ENCODE measurements around the gene OR52K2.
"Not testable (repeated sequence)": the region's sequence is repeated elsewhere in the genome, so short reads cannot be mapped to it uniquely, and the experiment has no call there.

OR52K2 gene

DNA sequence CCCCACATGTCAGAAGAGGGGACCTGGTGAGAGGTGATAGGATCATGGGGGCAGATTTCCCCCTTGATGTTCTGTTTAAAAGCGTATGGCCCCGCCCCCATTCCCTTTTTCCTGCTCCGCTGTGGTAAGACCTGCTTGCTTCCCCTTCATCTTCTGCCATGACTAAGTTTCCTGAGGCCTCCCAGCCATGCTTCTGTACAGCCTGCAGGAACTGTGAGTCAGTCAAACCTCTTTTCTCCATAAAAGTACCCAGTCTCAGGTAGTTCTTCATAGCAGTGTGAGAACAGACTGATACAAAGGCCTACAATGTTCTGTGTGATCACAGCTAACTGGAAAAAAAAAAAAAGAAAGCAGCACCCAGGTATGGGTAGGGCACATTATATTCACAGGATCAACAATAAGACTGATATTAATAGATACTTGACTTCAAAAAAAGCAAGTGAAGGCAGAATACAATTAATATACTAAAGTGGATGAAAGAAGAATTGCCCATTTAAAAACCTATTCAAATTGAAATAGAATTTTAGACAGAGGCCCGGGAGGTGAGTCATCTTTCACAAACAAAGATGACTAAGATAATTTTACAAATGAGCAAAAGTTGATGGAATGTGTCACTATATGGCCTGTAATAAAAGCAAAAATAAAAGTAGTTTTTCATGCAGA is 31.6 kb downstream of the OR52K2 start:
- DNase-seq (ENCODE audit: low spot score) = no peak

DNA sequence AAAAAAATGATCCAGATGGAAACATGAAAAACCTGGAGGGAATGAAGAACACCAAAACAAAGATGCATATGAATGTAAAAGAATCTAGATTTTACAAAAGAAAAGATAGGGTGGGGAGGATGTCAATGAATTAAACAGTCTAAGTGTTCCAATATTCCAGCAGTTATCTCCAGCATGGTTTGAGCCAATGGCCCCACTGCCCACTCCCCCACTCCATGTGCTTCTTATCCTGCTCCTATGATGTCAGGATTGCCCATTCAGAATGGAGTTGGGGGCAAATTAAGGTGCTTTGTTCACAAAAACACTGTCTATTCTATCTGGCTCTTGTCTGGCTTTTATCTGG is 32.1 kb downstream of the OR52K2 start:
- DNase-seq (ENCODE audit: low spot score) = no peak

DNA sequence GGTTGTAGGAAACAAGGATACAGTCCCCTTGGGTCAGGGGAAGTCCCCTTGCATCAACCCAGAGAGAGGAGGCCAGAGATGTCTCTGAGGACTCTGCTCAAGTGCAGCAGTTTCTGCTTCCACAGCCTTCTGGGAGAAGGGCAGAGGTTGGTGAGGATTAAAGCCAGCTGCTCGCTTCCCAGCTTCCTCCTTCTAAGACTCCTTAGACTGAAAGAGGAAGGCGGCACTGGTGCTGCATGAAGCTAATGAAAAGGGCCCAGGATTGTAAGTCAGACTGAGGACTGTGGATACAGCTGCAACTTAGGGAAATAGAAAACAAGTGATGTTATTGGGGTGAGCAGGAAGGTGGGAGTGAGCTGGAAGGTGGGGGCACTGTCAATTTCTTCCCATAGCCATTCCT is 33.4 kb downstream of the OR52K2 start, which contains the start of gene OR52K1:
OR52K1 (plus strand) TSS at position 202 of the 400 bp plus-strand sequence. CDS start 6,255 bp downstream, outside the sequence.
- peak; percentile 54 for DNase-seq (ENCODE audit: low spot score)

DNA sequence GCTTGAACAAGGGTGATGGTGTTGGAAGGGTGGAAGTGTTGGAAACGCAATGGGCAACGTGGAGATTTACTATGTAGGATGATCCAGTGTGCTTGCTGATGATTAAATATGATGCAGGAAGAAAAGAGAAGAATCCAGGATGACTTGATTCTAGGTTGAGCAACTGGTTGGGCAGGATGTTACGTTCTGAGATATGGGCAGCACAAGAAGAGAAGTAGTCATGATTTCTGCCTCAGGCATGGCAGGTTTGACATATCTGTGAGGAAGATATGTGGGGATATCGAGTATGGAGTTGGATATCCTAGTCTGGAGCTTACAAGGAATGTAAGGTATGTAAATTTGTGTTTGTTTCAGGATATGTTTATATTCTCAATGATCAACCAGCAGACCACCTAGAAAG is 35.2 kb downstream of the OR52K2 start:
- no peak for DNase-seq (ENCODE audit: low spot score)

GRCh38 chr11:4491405-4491804 is 42.3 kb downstream of the OR52K2 start:
- DNase-seq (ENCODE audit: low spot score) = not testable (repeated sequence)

DNA sequence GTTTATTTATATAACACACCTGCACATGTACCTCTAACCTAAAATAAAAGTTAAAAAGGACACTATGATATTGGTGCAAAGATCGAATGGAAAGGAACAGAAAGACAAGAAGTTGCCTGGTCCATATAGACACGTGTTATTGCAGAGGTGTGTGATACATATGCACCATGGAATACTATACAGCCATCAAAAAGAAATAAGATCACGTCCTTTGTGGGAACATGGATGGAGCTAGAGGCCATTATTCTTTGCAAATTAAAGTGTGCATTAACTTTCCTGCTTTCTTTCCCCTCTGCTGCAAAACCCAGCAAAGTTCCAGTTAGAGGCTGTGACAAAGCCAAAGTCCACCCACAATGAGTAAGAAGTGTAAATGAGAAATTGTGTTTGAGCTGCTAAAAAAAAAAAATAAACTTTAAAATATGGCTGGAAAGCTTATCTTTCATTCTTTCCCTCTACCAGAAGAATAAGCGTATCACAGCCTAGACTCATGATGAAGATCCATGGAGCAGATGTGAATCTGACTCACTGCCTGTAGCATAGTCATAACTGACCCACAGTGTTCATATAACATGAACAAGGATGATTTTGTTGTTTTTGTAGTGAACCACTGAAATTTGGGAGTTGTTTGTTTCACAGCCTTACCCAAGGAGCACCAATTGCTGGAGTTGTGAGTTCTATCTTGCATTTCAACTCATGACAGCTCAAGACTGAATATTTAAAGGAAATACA is 42.9 kb downstream of the OR52K2 start:
- DNase-seq (ENCODE audit: low spot score) = no peak

GRCh38 chr11:4493480-4493818 is 44.4 kb downstream of the OR52K2 start:
- no peak for DNase-seq (ENCODE audit: low spot score)

- no peak for DNase-seq (ENCODE audit: low spot score)
Observed at GRCh38 chr11:4495487-4495886, 46.4 kb downstream of the OR52K2 start.

- no peak for DNase-seq (ENCODE audit: low spot score)
Observed at GRCh38 chr11:4495986-4496385, 46.9 kb downstream of the OR52K2 start.

DNA sequence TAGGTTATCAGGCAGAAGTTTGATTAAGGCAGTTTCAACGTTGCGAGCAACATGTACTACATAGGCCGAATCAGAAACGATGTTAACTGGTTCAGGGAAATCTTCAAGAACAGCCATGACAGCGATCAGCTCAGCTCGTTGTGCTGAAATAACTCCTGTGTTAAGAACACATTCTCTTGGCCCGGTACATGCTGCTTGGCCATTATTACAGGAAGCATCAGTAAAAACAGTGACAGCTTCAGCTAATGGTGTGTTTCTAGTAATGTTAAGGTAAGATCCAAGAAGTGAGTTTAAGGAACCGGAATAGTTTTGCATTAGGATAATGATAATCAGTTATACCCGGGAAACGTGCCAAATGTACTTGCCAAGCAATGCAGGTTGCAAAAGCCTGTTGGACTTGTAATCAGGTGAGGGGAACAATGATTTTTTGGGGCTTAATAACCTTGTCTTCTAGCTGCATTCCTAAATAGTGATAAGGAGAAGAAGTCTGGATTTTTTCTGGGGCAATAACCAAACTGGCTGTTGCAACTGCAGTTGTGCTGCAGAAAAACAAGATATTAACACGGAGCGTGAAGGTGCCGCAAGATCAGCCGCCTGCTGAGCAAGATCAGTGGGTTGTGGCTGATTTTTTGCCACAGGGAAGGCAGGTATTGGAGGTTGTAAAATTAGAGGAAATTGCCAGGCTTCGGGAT is 47.6 kb downstream of the OR52K2 start:
- no peak for DNase-seq (ENCODE audit: low spot score)
